Muscle of arm (tissue), 12 donors: ENCODE results near the gene CHCHD4. TPM values are rescaled to one million over a fixed set of nuclear protein-coding genes. Genes with fewer than 3 reads are reported as not detected.

ENCODE experiments used
- DNase-seq: peaks from one replicate; pipeline ENCODE4 v3.0.0-alpha.2; 2013
- polyA plus RNA-seq, 12 donors: library from polyadenylated mRNA; unstranded; fragments of 120-200 nt; gene quantifications; one replicate each; pipeline ENCODE4 v1.2.1, GENCODE V29; 2013; ENCODE audit not compliant: insufficient read length in 12 of 12

The CHCHD4 gene
- polyA plus RNA-seq, 12 donors: 10.5 to 15.8 (median 14.5) TPM; not detected in 2

DNA sequence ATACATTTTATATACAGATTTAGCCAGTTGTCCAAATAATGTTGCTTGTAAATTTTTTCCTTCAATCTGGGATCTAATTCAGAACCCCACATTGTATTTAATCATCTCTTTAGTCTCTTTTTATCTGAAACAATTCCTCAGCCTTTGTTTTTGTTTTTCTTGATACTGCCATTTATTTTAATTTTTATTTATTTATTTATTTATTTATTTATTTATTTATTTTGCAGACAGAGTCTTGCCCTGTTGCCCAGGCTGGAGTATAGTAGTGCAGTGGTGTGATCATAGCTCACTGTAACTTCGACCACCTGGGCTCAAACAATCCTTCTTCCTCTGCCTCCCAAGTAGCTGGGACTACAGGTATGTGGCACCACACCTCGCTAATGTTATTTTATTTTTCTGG is 61.5 kb downstream of the CHCHD4 start:
- DNase-seq: no peak

Other genes with a start within 250 kb of the CHCHD4 start
- gene WNT7A, start 244.8 kb downstream of the CHCHD4 start, polyA plus RNA-seq: 1 to 10 TPM in 2 of 12 donors, under 1 TPM in 5, not detected in 5; 0.04 to 4.5 (median 0.12) TPM
- 10 to 100 TPM in 11 of 12 donors, not detected in 1; 45.3 to 86.0 (median 59.5) TPM for gene TMEM43, start 182 bp upstream of the CHCHD4 start, polyA plus RNA-seq
- gene XPC, start 53.7 kb upstream of the CHCHD4 start, polyA plus RNA-seq: 10 to 100 TPM in 11 of 12 donors, not detected in 1; 15.9 to 38.1 (median 21.5) TPM
- 10 to 100 TPM in 10 of 12 donors, 1 to 10 TPM in 1, not detected in 1; 6.3 to 15.7 (median 12.3) TPM for gene LSM3, start 53.9 kb upstream of the CHCHD4 start, polyA plus RNA-seq